ENCODE measurements around the gene TNFRSF18. TPM values are rescaled to one million over a fixed set of nuclear protein-coding genes. Genes with fewer than 3 reads are reported as not detected.
"Not testable (repeated sequence)": the region's sequence is repeated elsewhere in the genome, so short reads cannot be mapped to it uniquely, and the experiment has no call there.

TNFRSF18 gene
- total RNA-seq, 4 donors from 2014 or later, result 0.49 to 0.67 TPM; not detected in 2

DNA sequence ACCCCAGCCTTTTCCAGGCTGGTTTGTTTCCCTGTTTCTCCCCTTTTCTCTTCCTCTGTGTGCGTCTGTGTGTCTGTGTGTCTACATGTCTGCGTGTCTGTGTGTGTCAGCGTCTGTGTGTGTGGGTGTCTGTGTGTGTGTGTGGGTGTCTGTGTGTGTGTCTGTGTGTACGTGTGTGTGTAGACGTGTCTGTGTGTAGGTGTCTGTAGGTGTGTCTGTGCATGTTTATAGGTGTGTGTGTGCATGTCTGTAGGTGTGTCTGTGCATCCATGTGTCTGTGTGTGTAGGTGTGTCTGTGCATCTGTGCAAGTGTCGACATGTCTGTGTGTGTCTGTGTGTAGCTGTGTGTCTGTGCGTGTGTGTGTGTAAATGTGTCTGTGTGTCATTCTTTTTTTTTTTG is 29.5 kb downstream of the TNFRSF18 start:
- H3K27me3 ChIP-seq, result no peaks in the 10 kb centered on the region
- H3K4me3 ChIP-seq (replicated peaks in 1 of 3), result no peak overlapping the region
- no peak overlapping the region for H3K27ac ChIP-seq
- WGBS, 2 donors, result 79 to 87% methylated on average over 7 of the region's 7 CpGs
- H3K4me1 ChIP-seq, result no peaks in the 10 kb centered on the region
- intact Hi-C loops (cut with DNase I), result no loop called here
- no peaks in the 10 kb centered on the region for H3K36me3 ChIP-seq
- no peak for DNase-seq
- H3K9me3 ChIP-seq, result no peaks in the 10 kb centered on the region
- TF ChIP-seq POLR2A (IDR thresholded peaks at IDR 0.05), result no peak
- TF ChIP-seq, protein P1, sequence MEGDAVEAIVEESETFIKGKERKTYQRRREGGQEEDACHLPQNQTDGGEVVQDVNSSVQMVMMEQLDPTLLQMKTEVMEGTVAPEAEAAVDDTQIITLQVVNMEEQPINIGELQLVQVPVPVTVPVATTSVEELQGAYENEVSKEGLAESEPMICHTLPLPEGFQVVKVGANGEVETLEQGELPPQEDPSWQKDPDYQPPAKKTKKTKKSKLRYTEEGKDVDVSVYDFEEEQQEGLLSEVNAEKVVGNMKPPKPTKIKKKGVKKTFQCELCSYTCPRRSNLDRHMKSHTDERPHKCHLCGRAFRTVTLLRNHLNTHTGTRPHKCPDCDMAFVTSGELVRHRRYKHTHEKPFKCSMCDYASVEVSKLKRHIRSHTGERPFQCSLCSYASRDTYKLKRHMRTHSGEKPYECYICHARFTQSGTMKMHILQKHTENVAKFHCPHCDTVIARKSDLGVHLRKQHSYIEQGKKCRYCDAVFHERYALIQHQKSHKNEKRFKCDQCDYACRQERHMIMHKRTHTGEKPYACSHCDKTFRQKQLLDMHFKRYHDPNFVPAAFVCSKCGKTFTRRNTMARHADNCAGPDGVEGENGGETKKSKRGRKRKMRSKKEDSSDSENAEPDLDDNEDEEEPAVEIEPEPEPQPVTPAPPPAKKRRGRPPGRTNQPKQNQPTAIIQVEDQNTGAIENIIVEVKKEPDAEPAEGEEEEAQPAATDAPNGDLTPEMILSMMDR (IDR thresholded peaks at IDR 0.05), result no peak

DNA sequence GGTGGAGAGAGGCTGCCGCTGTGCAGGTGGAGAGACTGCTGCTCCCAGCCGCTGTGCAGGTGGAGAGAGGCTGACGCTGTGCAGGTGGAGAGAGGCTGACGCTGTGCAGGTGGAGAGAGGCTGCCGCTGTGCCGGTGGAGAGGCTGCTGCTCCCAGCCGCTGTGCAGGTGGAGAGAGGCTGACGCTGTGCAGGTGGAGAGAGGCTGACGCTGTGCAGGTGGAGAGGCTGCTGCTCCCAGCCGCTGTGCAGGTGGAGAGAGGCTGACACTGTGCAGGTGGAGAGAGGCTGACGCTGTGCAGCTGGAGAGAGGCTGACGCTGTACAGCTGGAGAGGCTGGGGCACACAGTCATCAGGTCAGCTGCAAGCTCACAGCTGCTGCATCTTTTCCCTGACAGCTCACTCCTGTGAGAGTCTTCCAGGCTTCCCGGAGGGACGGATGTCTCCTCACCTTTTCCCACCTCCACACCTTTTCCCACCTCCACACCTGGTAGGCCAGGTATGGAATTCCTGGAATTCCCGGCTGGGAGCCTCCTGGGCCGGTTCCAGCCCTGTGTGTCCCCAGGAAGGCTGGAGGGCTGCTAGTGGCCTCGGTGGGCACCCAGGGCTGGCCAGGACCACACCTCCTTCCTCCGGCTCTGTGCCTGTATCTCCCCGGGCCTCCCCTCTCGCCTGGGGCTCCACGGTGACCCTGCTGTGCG is 30.2 kb downstream of the TNFRSF18 start:
- H3K4me3 ChIP-seq (replicated peaks in 1 of 3); H3K4me1 ChIP-seq; H3K36me3 ChIP-seq; H3K27ac ChIP-seq; DNase-seq; H3K9me3 ChIP-seq; intact Hi-C loops (cut with DNase I); H3K27me3 ChIP-seq: not testable (repeated sequence)
- WGBS, 2 donors, result 55 to 69% methylated on average over 20 to 22 of the region's 22 CpGs

DNA sequence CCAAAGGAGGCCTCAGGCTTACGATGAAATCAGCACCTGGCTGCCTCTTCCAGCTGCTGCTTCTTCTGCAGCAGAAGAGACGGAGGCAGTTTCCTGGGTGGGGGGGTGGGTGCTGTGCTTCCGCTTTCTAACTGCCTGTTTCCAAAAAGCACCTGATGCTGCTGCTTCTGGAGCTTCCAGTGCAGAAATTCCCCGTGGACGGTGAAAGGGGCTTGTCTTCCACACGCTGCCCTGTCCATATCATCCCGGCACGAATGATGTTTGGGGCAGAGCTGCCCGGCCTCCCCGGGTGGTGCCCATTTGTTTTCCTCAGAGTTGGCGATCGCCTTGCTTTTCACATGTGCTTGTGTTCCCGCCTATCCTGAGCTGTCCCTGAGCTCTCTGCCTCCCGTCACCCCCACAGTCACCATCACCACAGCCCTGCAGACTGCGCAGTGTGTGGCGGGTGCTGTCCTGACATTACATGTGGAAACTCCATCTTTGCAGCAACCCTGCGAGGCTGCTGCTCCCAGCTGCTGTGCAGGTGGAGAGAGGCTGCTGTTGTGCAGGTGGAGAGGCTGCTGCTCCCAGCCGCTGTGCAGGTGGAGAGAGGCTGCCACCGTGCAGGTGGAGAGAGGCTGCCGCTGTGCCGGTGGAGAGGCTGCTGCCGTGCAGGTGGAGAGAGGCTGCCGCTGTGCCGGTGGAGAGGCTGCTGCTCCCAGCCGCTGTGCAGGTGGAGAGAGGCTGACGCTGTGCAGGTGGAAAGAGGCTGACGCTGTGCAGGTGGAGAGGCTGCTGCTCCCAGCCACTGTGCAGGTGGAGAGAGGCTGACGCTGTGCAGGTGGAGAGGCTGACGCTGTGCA is 30.9 kb downstream of the TNFRSF18 start:
- Histone ChIP-seq H3K27me3 (no peaks in the 10 kb centered on the region), H3K27ac (no peak overlapping the region), H3K36me3 (no peaks in the 10 kb centered on the region), H3K9me3 (no peaks in the 10 kb centered on the region), H3K4me3 (replicated peaks in 1 of 3) (no peak overlapping the region), H3K4me1 (no peaks in the 10 kb centered on the region)
- WGBS, 2 donors, result 74 to 93% methylated on average over 20 to 23 of the region's 29 CpGs
- TF ChIP-seq, protein P1 (IDR thresholded peaks at IDR 0.05), result no peak
- DNase-seq, result no peak
- intact Hi-C loops (cut with DNase I), result no loop called here

DNA sequence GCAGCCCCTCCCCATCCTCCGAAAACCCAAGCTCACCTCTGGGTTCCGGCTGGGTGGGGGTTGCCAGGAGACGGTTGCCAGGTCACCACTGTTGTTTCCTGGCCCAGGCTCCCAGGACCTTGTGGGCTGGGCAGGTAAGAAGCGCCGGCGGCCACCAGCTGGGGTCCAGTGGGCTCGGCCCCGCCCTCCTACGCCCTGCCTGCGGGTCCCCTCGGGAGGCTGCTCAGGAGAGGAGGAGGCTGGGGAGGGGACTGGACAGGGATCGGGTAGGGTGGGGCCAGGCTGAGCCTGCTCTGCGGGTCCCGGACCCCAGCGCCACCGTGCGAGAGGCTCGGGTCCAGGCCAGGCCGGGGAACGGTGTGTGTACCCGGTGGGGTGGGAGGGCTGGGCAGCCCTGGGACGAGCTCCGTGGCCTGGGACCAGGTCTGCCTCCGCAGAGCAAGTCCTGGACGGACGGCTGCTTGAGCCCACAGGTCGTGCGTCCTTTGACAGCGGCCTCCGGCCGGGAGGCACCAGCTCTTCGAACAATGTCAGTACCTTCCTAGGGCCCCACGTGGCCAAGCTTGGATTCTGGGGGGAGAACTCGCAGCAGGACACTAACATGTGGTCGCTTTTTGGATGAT is 32.5 kb downstream of the TNFRSF18 start, which contains the start of gene TTLL10:
TSS of gene TTLL10 (plus strand) at position 88 of the 623 bp plus-strand sequence. CDS start 5,336 bp downstream, outside the sequence.
- Histone ChIP-seq H3K4me1 (no peaks in the 10 kb centered on the region), H3K9me3 (no peaks in the 10 kb centered on the region), H3K36me3 (no peaks in the 10 kb centered on the region), H3K27ac (no peak within 1 kb of the TSS), H3K27me3 (no peaks in the 10 kb centered on the region), H3K4me3 (replicated peaks in 1 of 3) (no peak within 1 kb of the TSS)
- no peak for DNase-seq
- intact Hi-C loops (cut with DNase I), result no loop called here
- no peak for TF ChIP-seq POLR2A (IDR thresholded peaks at IDR 0.05)
- TF ChIP-seq, protein P1 (IDR thresholded peaks at IDR 0.05), result no peak
- 39 to 40% methylated on average over 5 to 9 of the region's 35 CpGs for WGBS, 2 donors

DNA sequence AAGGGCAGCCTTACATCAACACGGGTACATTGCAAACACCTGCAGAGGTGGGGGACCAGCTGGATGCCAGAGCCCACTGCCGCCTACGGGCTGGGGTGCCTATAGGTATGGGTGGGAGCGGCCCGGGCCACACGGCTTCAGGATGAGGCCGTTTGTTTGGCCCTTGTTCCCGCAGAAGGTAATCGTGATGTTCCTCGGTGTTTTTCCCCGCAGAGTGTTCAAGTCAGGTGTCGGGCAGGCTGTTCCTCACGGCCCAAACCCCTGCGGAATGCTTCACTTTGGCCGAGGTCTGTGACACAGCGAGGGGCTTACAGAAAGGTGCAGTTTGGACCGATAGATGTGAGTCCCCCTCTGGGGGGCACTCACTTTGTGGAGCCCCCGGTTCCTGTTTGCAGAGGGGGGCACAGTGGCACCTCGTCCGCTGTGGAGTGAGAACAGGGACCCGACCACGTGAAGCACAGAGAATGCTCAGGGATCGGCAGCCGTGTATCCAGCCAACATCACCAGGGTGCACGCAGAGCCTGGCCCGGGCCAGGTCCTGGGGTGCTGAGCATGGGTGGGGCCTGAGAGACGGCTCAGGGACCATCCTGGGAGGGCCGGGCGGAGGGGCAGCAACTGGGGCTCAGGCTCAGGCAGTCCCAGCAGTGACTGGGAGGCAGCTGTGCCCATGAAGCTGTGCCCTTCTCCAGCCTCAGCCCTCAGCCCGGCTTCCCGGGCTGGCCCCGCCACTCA is 33.2 kb downstream of the TNFRSF18 start:
- H3K9me3 ChIP-seq, result no peaks in the 10 kb centered on the region
- TF ChIP-seq, protein P1 (IDR thresholded peaks at IDR 0.05), result no peak
- no peak for TF ChIP-seq POLR2A (IDR thresholded peaks at IDR 0.05)
- H3K27ac ChIP-seq, result no peak overlapping the region
- no peak for DNase-seq
- H3K4me3 ChIP-seq (replicated peaks in 1 of 3), result no peak overlapping the region
- H3K4me1 ChIP-seq, result no peaks in the 10 kb centered on the region
- H3K27me3 ChIP-seq, result no peaks in the 10 kb centered on the region
- intact Hi-C loops (cut with DNase I), result no loop called here
- WGBS, 2 donors, result 57 to 60% methylated on average over 14 to 16 of the region's 32 CpGs
- H3K36me3 ChIP-seq, result no peaks in the 10 kb centered on the region

Data from thyroid gland (tissue), 4 donors.